GM21723 (cell line): ENCODE measurements around the gene B4GAT1.
"Not testable (repeated sequence)": the region's sequence is repeated elsewhere in the genome, so short reads cannot be mapped to it uniquely, and the experiment has no call there.

Source experiments
- ATAC-seq: cut with Tn5 transposase; IDR thresholded peaks from one replicate; pipeline ENCODE4 v1.9.1; 2021; ENCODE audit warnings: mild to moderate bottlenecking, moderate library complexity; ENCODE audit not compliant: unreplicated experiment

The B4GAT1 gene

GRCh38 chr11:66311965-66312548 is 35.4 kb downstream of the B4GAT1 start:
- peak; percentile 65 for ATAC-seq

- no peak for ATAC-seq
These were observed 35.9 kb downstream of the B4GAT1 start for GRCh38 chr11:66311470-66311964.

- ATAC-seq = not testable (repeated sequence)
These were observed 36.5 kb downstream of the B4GAT1 start for GRCh38 chr11:66310803-66311440.

- ATAC-seq = no peak
These were observed 37.1 kb downstream of the B4GAT1 start for GRCh38 chr11:66310324-66310723.

GRCh38 chr11:66309475-66309874 is 38.0 kb downstream of the B4GAT1 start:
- no peak for ATAC-seq

GRCh38 chr11:66302656-66303055 is 44.8 kb downstream of the B4GAT1 start:
- ATAC-seq = no peak

- no peak for ATAC-seq
These were observed 48.2 kb downstream of the B4GAT1 start for GRCh38 chr11:66299186-66299585.

- no peak for ATAC-seq
These were observed 49.8 kb downstream of the B4GAT1 start for GRCh38 chr11:66297610-66298009.
